ACHN (cell line): ENCODE measurements around the gene TMEM233.
"Not testable (repeated sequence)": the region's sequence is repeated elsewhere in the genome, so short reads cannot be mapped to it uniquely, and the experiment has no call there.

Source experiments
- DNase-seq: peaks from one replicate; pipeline ENCODE4 v3.0.0-alpha.2; 2015
- in situ Hi-C: cut with HindIII; loops from 2 replicates; pipeline ENCODE4 v1.10.0; 2017; ENCODE audit warnings: low sequenced_read_pairs, low pct_ligation_motif_present, low pct_unique_long_range_greater_than_20kb

TMEM233 gene

DNA sequence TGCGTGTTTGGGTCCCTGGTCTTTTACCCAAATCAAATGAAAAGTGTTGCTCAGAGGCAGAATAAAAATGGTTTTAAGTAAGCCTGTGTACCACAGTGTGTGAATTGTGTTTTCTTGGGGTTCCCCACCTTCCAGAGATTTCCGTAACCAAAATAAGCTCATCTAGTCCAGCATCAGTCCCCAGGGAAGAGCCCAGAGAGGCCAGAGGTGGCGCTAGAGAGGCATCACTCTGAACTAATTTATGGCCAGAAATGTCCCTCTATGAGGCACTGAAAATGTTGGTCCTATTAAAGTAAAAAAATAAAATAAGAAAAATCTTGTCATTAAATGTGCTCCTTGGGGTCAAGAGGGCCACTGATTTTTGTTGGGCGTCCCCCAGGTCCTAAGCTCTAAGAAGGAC is 49.4 kb downstream of the TMEM233 start:
- in situ Hi-C loops: no loop called here
- DNase-seq: peak; percentile 28

DNA sequence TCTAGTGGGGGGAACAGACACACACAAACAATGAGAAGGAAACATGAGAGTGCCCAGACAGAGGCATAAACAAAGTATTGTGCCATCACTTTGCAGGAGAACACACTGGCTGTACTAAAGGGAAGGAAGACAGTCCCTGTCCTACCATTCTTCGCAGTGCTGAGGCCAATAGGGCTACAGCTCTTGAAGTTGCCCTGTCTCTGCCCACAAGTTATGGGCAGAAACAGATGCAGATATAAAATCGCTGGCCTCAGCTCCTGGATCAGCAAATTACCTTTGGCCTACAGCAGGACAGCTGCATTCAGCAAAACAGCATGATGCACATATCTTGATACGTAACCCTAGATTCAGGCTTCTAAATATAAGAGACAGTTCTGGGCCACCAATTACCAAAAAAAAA is 51.4 kb downstream of the TMEM233 start:
- no peak for DNase-seq
- in situ Hi-C loops: no loop called here

DNA sequence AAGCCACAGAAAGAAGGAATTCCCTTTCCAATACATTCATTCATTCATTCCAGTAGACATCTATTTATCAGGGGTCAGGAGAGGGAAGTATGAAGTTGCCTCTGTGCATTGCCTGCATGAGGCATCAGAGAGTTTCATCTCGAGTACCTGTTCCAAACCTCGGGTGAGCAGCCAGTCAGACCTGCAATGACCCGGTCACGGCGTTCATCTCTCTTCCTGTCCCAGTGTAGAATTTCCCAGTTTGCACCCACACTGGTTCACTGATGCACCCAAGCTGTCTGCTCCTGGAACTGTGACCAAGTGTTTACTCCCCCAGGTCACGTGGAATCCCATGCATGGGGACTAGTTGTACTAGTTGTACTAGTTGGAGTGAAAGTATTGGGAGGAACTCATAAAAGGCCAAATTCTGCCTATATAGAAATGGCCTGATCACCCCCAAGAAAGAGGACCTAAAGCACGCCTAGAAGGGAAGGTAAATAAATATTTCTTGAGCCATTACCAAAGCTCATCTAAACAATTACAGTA is 52.0 kb downstream of the TMEM233 start:
- in situ Hi-C loops: no loop called here
- no peak for DNase-seq

DNA sequence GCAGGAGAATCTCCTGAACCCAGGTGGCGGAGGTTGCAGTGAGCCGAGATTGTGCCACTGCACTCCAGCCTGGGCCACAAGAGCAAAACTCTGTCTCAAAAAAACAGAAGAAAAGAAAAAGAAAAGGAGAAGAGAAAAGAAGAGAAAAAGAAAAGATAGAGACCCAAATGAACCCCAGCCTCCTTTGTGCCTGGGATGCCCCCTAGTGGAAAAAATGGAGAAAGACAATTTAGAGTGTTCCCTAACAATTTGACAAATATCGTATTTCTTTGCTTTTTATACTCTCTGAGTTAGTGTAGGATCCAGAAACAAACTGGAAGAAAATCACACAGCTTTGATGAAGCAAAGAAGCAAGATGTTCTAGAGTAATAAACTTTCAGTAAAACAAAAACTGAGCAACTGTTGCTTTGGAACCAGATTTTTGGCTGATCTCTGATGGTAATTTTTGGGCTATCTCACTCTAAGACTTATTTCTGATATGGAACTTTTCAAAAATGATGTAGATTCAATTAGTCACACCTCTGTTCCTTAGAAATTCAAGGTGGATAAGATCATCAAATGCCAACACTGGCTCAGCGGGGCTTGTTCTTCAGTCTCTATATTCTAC is 55.7 kb downstream of the TMEM233 start:
- in situ Hi-C loops: no loop called here
- DNase-seq: peak; percentile 50

DNA sequence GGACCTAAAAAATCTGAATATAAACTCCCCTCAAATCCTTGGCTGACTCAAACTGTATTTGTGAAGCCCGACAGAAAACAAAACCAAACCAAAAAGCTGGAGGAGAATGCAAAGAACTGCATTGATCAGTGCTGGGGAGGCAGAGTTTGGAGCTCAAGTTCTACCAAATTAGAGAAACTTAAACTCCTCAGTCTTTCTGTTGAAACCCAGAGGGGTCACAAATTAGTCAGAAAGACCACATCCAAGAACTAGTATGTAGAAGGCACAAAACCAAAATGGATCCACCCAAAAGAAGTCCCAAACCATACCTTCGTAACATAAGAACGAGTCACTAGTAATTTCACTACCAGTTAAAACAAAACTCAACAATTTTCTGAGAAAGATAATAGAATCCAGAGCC is 59.1 kb downstream of the TMEM233 start:
- no peak for DNase-seq
- in situ Hi-C loops: no loop called here

DNA sequence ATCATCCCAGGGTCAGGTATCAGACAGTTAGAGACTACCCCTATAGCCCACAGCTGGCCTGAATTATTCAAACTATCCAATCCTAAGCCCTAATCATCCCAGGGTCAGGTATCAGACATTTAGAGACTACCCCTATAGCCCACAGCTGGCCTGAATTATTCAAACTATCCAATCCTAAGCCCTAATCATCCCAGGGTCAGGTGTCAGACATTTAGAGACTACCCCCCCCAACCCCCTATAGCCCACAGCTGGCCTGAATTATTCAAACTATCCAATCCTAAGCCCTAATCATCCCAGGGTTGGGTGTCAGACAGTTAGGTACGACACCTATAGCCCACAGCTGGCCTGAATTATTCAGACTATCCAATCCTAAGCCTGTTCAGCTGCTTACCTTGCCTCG is 63.4 kb downstream of the TMEM233 start:
- in situ Hi-C loops: not testable (repeated sequence)

DNA sequence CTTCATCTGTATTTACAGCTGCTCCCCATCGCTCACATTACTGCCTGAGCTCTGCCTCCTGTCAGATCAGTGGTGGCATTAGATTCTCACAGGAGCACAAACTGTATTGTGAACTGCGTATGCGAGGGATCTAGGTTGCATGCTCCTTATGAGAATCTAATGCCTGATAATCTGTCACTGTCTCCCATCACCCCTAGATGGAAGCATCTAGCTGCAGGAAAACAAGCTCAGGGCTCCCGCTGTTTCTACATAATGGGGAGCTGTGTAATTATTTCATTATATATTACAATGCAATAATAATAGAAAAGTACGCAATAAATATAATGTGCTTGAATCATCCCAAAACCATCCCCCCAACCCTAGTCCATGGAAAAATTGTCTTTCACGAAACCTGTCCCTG is 64.6 kb downstream of the TMEM233 start:
- in situ Hi-C loops, DNase-seq: not testable (repeated sequence)

More for the DNA sequence above, 63.4 kb downstream of the TMEM233 start:
- DNase-seq: not testable (repeated sequence)

DNA sequence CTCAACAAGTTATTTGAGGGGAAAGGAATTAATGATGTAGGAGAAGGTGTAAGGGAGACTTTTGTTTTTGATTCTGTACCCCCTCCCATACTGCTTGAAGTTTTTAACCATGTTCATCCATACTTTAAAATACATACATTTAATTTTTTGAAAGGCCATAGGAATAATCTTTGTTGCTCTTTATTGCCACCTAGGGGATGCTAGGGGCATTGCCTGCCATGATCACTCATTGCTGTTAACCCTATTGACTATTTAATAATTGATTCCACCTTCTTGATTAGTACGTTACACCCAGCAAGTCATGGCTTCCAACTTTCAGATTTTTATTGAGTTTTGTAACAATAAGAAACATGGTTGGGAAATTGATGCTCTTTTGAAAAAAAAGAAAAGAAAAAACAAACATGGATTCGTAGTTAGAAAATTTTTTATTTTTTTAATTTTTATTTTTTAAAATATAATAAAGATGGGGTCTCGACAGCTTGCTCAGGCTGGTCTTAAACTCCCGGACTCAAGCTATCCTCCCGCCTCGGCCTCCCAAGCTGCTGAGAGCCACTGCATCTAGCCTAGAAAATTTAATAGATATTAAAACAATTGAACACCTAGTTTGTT is 65.8 kb downstream of the TMEM233 start:
- in situ Hi-C loops: no loop called here
- peak; percentile 54 for DNase-seq

DNA sequence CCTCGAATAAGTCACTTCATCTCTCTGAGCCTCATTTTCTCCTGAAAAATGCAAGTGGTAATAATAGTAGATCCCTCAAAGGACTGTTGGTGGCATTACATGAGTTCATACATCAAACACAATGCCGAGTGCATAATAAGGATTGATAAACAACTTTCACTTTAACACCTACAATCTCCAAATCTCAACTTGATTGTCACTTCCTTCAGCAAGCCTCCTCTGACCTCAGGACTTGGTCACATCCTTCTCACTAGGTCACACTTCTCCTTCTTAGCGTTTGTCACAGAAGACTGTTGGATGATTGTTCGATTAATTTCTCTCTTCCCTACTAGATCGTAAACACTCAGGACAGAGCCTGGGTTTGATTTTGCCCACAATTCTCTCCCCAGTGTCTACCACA is 66.5 kb downstream of the TMEM233 start:
- DNase-seq: no peak
- in situ Hi-C loops: no loop called here

DNA sequence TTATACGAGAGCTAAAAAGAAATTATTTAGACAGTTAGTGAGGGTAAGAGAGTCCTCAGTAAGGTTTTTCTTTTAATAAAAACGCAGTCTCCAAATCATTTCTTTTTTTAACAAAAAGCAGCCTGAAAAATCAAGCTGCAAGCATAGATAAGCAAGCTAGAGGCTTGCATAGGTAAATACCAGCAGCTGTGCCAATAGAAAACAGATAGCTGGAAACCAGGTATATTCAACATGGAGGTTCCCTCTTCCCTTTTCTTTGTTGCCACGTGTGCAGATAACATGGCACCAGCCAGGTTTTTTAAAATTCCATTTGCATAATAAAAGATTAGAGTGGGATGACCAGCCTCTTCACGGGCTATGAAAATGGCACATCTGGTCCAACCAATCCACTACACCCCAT is 68.3 kb downstream of the TMEM233 start:
- in situ Hi-C loops: no loop called here

DNA sequence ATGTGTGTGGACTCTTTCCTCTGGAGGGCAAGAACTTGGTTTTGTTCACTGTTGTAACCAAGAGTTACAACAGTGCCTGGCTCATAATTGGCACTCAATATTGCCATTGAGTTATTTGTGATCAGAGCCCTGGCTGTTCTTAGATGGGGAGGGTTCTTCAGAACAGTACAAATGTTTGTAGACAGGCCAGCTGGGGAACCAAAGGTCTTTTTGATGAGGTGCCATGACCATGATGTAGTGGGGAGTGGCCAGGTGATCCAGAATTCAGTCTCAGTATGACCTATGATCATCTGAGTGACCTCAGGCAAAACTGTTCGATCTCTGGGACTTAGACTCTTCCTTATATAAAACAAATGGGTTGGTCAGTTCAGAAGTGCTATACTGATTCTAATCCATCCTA is 71.1 kb downstream of the TMEM233 start:
- in situ Hi-C loops: no loop called here
- no peak for DNase-seq

More for the DNA sequence above, 68.3 kb downstream of the TMEM233 start:
- DNase-seq: no peak

DNA sequence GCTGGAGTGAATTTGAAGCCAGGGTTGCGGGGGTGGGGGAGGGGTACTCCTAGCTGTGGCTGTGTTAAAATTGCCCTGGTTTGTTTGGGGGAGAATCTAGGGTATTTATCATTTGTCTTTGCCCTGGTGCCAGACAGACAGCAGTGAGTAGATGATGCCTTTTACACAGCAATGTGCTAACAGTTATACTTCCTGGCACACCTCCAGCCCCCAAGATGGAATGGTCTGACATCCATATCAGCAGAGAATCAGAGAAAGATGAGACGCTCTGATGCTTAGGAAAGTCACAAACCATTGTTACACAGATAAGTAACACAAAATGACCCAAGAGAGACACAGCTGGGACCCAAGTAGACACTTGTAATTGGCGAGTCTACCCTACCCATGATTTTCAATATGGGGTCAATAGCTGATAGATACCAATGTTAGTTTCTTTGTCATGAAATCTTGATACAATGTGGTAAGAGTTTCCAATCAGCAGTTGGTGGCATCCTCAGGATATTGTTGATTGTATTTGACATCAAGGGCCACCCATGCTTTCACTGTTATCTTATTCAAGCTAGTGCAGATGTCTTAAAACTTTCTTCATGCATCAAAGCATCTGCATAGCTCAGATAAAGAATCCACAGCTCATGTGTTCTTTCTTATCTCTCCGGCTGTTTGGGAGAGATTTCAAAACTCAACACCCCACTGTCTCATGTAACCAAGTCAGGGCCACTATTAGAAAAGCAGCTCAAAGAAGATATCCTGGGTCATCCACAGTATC is 71.8 kb downstream of the TMEM233 start:
- in situ Hi-C loops: no loop called here
- DNase-seq: no peak

DNA sequence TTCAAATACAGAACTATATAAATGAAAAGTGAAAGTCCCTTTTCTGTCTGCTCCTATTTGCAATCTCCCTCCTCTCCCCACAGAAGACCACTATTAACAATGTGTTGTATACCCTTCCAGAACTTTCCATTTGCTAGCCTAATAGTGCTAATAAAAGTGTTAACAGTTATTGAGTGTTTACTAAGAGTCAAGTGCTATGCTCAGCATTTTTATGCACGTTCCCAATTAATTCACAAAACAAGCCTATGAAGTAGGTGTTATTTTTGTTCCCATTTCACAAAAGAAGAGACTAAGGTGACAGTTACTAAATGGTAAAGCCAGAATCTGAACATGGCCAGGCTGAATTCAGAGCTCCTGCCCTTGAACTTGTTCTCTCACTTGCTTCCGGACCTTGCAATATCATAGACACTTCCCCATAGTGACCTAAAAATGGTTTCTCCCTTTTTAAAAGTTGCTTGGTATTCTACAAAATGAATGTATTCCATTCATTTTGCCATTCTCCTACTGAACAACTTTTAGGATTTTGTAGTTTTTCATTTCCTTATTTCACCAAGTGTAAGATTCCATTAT is 72.7 kb downstream of the TMEM233 start:
- in situ Hi-C loops: no loop called here

DNA sequence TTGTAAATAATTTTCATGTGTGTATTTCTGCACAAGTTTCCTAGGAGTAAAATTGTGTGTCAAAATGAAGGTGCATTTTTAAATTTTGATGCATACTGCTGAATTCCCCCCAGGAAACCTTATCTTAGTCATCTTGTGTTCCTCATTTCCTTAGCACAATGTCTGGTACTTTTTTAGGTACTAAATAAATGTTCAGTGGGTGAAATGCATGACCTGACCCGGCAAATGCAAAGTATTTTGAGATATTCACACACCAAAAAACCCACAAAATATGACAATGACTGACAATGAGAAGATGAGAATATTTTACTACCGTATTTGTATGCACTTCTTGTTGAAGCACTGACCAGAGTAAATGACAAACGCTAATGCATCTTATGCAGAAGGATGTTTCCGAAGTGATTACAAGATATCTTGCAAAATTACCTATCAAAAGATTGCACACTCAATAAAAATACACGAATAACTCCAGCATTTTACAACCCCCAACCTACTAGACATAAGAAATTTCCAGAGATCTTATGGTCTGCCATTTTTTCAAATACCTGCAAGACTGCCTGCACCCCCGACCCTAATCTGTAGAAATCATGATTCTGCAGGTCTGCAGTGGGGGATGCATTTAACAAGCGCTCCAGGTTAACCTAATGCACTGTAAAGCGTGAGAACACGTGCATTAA is 73.5 kb downstream of the TMEM233 start:
- in situ Hi-C loops: no loop called here
- no peak for DNase-seq

More for the DNA sequence above, 72.7 kb downstream of the TMEM233 start:
- DNase-seq: no peak

DNA sequence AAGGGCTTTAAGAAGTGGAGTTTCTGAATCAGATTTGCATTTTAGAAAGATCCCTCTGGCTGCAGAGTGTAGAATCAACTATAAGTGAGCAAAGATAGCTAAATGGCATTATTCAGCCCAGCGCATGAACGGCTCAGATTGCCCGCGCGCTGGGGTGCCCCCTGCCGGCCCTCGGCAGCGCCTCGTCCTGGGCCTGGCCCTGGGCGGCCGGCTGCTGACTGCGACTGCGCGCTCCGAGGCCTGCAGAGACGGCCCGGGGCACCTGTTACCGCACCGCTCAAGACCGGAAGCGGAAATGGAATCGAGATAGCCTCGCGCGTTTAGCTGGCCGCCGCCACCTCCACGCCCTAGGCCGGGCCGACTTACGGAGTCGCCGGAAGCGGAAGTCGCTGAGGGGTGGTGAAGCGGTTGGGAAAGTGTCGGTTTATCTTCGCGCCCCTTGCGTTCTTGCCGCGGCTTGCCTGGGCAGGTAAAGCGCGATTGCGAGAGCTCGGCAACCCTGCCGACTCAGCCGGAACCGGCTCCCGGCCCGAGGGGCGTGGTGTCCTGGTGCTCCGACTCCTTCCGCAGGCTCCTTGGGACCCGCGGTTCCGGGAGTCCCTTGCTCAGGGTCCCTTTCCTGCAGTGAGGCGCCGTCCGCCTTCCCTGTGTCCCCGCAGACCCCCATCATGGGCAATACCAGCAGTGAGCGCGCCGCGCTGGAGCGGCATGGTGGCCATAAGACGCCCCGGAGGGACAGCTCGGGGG is 74.2 kb downstream of the TMEM233 start, which contains the start of gene PRKAB1:
Gene PRKAB1, plus strand, starts transcription at position 557 of the 747 bp plus-strand sequence. Its CDS starts 112 bp downstream, at position 669.
- DNase-seq: peak; percentile 100
- in situ Hi-C loops: no loop called here

DNA sequence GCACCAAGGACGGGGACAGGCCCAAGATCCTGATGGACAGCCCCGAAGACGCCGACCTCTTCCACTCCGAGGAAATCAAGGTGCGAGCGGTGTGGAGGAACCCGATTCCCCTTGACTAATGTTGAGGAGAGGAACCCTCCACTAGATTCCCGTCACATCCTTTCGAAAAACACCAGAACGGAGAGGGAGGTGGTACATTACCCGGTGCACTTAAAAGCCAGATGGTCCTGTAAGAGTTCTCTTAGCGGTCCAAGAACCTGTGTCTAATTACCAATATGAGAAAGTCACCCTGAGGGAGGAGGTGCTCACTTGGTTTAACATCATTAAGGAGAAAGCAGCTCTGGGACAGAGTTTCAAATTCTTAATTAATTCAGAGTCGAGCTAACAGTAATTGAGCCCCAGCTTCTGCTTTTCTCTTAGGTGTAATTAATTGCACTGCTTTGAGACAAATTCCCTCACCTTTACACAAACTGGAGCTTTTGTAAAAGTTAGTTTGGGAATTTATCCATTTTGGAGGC is 74.8 kb downstream of the TMEM233 start:
- DNase-seq: peak; percentile 44
- in situ Hi-C loops: no loop called here

DNA sequence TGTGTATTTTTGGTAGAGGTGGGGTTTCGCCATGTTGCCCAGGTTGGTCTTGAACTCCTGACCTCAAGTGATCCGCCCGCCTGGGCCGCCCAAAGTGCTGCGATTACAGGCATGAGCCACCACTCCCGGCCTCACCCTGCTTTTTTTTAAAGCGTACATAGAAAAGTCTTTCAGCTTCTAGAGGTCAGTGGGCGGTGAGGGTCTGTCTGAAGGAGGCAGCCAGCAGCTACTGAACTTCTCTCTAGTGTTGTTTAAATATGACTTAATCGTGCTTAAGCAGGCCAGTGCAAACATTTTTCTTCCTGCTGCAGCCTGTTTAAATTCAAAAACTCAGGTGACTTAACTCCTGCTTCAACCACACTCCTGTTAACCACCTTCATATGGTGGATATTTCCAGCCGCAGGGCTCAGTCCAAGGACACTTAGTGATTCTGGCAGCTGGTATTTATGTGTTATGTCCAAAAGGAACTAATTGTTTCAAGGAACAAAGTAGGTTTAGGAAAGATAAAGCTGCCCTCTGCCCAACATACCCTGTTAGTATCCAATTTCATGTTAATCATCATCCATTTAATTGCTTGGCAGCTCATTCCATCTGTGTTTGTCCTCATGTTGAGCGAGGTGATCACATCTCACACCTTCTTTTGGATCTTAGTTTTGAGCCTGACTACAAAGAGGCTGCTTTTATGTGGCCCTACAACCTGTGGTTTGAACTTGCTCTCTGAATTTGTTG is 76.3 kb downstream of the TMEM233 start:
- in situ Hi-C loops: no loop called here
- no peak for DNase-seq
